Measurements from ENCODE around the gene ANK3. TPM values are rescaled to one million over a fixed set of nuclear protein-coding genes. Genes with fewer than 3 reads are reported as not detected.

The ANK3 gene
- total RNA-seq, 2 donors from 2014 or later, result 65.0 to 79.5 TPM

GRCh38 chr10:60382946-60383681 lies 6.6 kb downstream of the ANK3 start:
- DNase-seq, result no peak
- no peak overlapping the region for H3K27ac Mint-ChIP-seq
- H3K4me3 Mint-ChIP-seq, result no peak overlapping the region
- H3K27me3 Mint-ChIP-seq (ENCODE audit: insufficient read depth), result peaks cover 7% of the 10 kb centered on the region
- H3K4me1 ChIP-seq (ENCODE audit: control insufficient read depth, insufficient read depth, low read length), result peaks cover 1% of the 10 kb centered on the region
- no peaks in the 10 kb centered on the region for H3K9me3 Mint-ChIP-seq
- H3K9ac ChIP-seq (ENCODE audit: extremely low read depth, low read length, poor library complexity, severe bottlenecking), result no peak overlapping the region
- no peaks in the 10 kb centered on the region for H3K27me3 ChIP-seq (ENCODE audit: control insufficient read depth, insufficient read depth, low read length, poor library complexity, severe bottlenecking)
- H3K9me3 ChIP-seq (ENCODE audit: control insufficient read depth, low read length), result no peaks in the 10 kb centered on the region
- H3K4me1 Mint-ChIP-seq, result peaks cover 9% of the 10 kb centered on the region
- no peaks in the 10 kb centered on the region for H3K36me3 ChIP-seq (ENCODE audit: control insufficient read depth, insufficient read depth, low read length)
- no peaks in the 10 kb centered on the region for H3K36me3 Mint-ChIP-seq (ENCODE audit: low read depth)
- H3K27ac ChIP-seq (ENCODE audit: low read depth, low read length), result no peak overlapping the region
- WGBS, 2 experiments (ENCODE audit: insufficient coverage in 1 of 2, insufficient read length in 1 of 2), result 89% methylated on average over 1 of the region's 1 CpG; no CpG with 5 or more reads in 1 of the 2 experiments
- TF ChIP-seq CTCF (conservative IDR thresholded peaks at IDR 0.05), result no peak
- H3K4me3 ChIP-seq (ENCODE audit: low read length), result no peak overlapping the region

- Mint-ChIP-seq H3K9me3 (no peaks in the 10 kb centered on the region), H3K4me3 (no peak overlapping the region), H3K27me3 (ENCODE audit: insufficient read depth) (no peaks in the 10 kb centered on the region), H3K4me1 (peaks cover 19% of the 10 kb centered on the region), H3K27ac (no peak overlapping the region), H3K36me3 (ENCODE audit: low read depth) (no peaks in the 10 kb centered on the region)
- no peaks in the 10 kb centered on the region for H3K27me3 ChIP-seq (ENCODE audit: control insufficient read depth, insufficient read depth, low read length, poor library complexity, severe bottlenecking)
- 98 to 100% methylated on average over 1 to 5 of the region's 5 CpGs for WGBS, 2 experiments (ENCODE audit: insufficient coverage in 1 of 2, insufficient read length in 1 of 2)
- no peak for DNase-seq
- H3K36me3 ChIP-seq (ENCODE audit: control insufficient read depth, insufficient read depth, low read length), result no peaks in the 10 kb centered on the region
- no peak overlapping the region for H3K27ac ChIP-seq (ENCODE audit: low read depth, low read length)
- no peaks in the 10 kb centered on the region for H3K4me1 ChIP-seq (ENCODE audit: control insufficient read depth, insufficient read depth, low read length)
- H3K9ac ChIP-seq (ENCODE audit: extremely low read depth, low read length, poor library complexity, severe bottlenecking), result no peak overlapping the region
- H3K4me3 ChIP-seq (ENCODE audit: low read length), result no peak overlapping the region
- TF ChIP-seq CTCF (conservative IDR thresholded peaks at IDR 0.05), result no peak
- no peaks in the 10 kb centered on the region for H3K9me3 ChIP-seq (ENCODE audit: control insufficient read depth, low read length)
Measured at GRCh38 chr10:60380781-60381180, 8.9 kb downstream of the ANK3 start.

- no peak overlapping the region for H3K27ac Mint-ChIP-seq
- H3K4me3 ChIP-seq (ENCODE audit: low read length), result no peak overlapping the region
- no peaks in the 10 kb centered on the region for H3K9me3 ChIP-seq (ENCODE audit: control insufficient read depth, low read length)
- peaks cover 20% of the 10 kb centered on the region for H3K4me1 Mint-ChIP-seq
- no peaks in the 10 kb centered on the region for H3K36me3 ChIP-seq (ENCODE audit: control insufficient read depth, insufficient read depth, low read length)
- no peaks in the 10 kb centered on the region for H3K27me3 ChIP-seq (ENCODE audit: control insufficient read depth, insufficient read depth, low read length, poor library complexity, severe bottlenecking)
- DNase-seq, result no peak
- H3K36me3 Mint-ChIP-seq (ENCODE audit: low read depth), result no peaks in the 10 kb centered on the region
- H3K4me3 Mint-ChIP-seq, result no peak overlapping the region
- H3K9me3 Mint-ChIP-seq, result no peaks in the 10 kb centered on the region
- TF ChIP-seq CTCF (conservative IDR thresholded peaks at IDR 0.05), result no peak
- no peak overlapping the region for H3K9ac ChIP-seq (ENCODE audit: extremely low read depth, low read length, poor library complexity, severe bottlenecking)
- WGBS, 2 experiments (ENCODE audit: insufficient coverage in 1 of 2, insufficient read length in 1 of 2), result 89% methylated on average over 1 of the region's 1 CpG; no CpG with 5 or more reads in 1 of the 2 experiments
- no peaks in the 10 kb centered on the region for H3K4me1 ChIP-seq (ENCODE audit: control insufficient read depth, insufficient read depth, low read length)
- H3K27me3 Mint-ChIP-seq (ENCODE audit: insufficient read depth), result no peaks in the 10 kb centered on the region
- H3K27ac ChIP-seq (ENCODE audit: low read depth, low read length), result no peak overlapping the region
Measured at GRCh38 chr10:60377955-60378354, 11.7 kb downstream of the ANK3 start.
